LNCaP clone FGC (cell line): Measurements from ENCODE around the gene HMMR.
"Not testable (repeated sequence)": the region's sequence is repeated elsewhere in the genome, so short reads cannot be mapped to it uniquely, and the experiment has no call there.

ENCODE experiments used
- DNase-seq: peaks from one replicate; pipeline ENCODE4 v3.0.0-alpha.2; 2011; ENCODE audit warnings: low read depth
- H3K4me3 ChIP-seq: 2 replicates; pipeline ENCODE4 v1.5.1; 2011; ENCODE audit warnings: mild to moderate bottlenecking, low read depth, low read length, control low read depth
- CTCF ChIP-seq: IDR thresholded peaks from 2 replicates; pipeline ENCODE4 v1.5.1; 2012; ENCODE audit warnings: mild to moderate bottlenecking; ENCODE audit not compliant: control insufficient read depth, insufficient read depth; ENCODE audit errors: extremely low read depth

Gene HMMR

GRCh38 chr5:163532171-163533084 is 72.0 kb downstream of the HMMR start:
- no peak for TF ChIP-seq CTCF
- no peak for DNase-seq
- H3K4me3 ChIP-seq: no peak overlapping the region

- DNase-seq: no peak
- no peak overlapping the region for H3K4me3 ChIP-seq
- no peak for TF ChIP-seq CTCF
These were observed 72.8 kb downstream of the HMMR start for GRCh38 chr5:163533223-163533622.

- DNase-seq: no peak
- H3K4me3 ChIP-seq: no peak overlapping the region
- TF ChIP-seq CTCF: no peak
These were observed 74.2 kb downstream of the HMMR start for GRCh38 chr5:163534492-163535094.

GRCh38 chr5:163535290-163535689 is 74.9 kb downstream of the HMMR start:
- H3K4me3 ChIP-seq: no peak overlapping the region
- no peak for TF ChIP-seq CTCF
- DNase-seq: no peak

GRCh38 chr5:163536442-163536841 is 76.0 kb downstream of the HMMR start:
- not testable (repeated sequence) for H3K4me3 ChIP-seq, DNase-seq

GRCh38 chr5:163540696-163541095 is 80.3 kb downstream of the HMMR start:
- no peak for TF ChIP-seq CTCF
- no peak for DNase-seq
- H3K4me3 ChIP-seq: no peak overlapping the region
